ENCODE measurements around the gene PPP1R14B. TPM values are rescaled to one million over a fixed set of nuclear protein-coding genes. Genes with fewer than 3 reads are reported as not detected.

The PPP1R14B gene
- total and polyA plus RNA-seq, 2 of the 13 experiments (the other 11 are each of a cell fraction or from before 2014, with no cell fraction given), result 110 to 148 TPM

DNA sequence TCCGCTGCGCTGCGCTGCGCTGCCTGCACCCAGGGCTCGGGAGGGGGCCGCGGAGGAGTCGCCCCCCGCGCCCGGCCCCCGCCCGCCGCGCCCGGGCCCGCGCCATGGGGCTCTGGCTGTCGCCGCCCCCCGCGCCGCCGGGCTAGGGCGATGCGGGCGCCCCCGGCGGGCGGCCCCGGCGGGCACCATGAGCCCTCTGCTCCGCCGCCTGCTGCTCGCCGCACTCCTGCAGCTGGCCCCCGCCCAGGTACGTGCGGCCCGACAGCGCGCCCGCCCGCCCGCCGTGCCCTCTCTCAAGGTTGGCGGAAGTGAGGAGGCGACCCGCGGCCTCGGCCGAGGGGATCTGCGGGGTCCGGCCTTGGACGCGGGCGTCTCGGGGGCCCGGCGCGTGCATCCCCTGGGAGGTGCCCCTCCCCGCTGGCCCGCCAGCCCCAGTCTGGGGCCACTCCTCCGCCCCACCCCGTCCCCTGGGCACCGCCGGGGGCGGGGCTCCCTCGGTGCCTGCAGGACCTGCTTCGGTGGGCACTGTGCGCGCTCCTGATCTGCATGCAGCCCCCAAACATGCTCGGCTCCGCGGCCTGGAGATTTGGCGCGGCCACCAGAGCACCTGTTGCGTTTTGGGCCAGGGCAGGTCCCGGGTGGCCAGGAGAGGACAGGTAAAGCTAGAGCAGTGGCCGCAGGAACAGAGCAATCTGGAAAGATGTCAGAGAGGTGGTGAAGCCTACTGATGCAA is 11.9 kb downstream of the PPP1R14B start (continued):
- TF ChIP-seq, protein P1, sequence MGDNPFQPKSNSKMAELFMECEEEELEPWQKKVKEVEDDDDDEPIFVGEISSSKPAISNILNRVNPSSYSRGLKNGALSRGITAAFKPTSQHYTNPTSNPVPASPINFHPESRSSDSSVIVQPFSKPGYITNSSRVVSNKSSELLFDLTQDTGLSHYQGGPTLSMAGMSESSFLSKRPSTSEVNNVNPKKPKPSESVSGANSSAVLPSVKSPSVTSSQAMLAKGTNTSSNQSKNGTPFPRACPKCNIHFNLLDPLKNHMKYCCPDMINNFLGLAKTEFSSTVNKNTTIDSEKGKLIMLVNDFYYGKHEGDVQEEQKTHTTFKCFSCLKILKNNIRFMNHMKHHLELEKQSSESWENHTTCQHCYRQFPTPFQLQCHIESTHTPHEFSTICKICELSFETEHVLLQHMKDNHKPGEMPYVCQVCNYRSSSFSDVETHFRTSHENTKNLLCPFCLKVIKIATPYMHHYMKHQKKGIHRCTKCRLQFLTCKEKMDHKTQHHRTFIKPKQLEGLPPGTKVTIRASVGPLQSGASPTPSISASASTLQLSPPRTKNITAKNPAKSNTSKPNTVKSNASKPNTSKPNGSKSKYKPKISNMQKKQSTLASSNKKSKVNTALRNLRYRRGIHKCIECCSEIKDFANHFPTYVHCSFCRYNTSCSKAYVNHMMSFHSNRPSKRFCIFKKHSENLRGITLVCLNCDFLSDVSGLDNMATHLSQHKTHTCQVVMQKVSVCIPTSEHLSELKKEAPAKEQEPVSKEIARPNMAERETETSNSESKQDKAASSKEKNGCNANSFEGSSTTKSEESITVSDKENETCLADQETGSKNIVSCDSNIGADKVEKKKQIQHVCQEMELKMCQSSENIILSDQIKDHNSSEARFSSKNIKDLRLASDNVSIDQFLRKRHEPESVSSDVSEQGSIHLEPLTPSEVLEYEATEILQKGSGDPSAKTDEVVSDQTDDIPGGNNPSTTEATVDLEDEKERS (CRISPR knock-in tag; IDR thresholded peaks at IDR 0.05), result no peak
- TF ChIP-seq, protein P2, sequence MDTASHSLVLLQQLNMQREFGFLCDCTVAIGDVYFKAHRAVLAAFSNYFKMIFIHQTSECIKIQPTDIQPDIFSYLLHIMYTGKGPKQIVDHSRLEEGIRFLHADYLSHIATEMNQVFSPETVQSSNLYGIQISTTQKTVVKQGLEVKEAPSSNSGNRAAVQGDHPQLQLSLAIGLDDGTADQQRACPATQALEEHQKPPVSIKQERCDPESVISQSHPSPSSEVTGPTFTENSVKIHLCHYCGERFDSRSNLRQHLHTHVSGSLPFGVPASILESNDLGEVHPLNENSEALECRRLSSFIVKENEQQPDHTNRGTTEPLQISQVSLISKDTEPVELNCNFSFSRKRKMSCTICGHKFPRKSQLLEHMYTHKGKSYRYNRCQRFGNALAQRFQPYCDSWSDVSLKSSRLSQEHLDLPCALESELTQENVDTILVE (CRISPR knock-in tag; IDR thresholded peaks at IDR 0.05), result no peak
- no peak for TF ChIP-seq SRF (IDR thresholded peaks at IDR 0.05; ENCODE audit: low read depth, low read length)
- TF ChIP-seq MATR3 (CRISPR knock-in tag; IDR thresholded peaks at IDR 0.05), result no peak
- no peak for TF ChIP-seq SALL2 (CRISPR knock-in tag; IDR thresholded peaks at IDR 0.05)
- TF ChIP-seq PHF8 (CRISPR knock-in tag; IDR thresholded peaks at IDR 0.05), result peak; percentile 33; the same call in 1 of the 2 replicates
- TF ChIP-seq SKI (IDR thresholded peaks at IDR 0.05; ENCODE audit: partially characterized antibody), result peak; percentile 44
- no peak for TF ChIP-seq ATAD3A (CRISPR knock-in tag; IDR thresholded peaks at IDR 0.05)
- no peak for TF ChIP-seq TMF1 (CRISPR knock-in tag; IDR thresholded peaks at IDR 0.05; ENCODE audit: low read depth)
- no peak for TF ChIP-seq ZNF703 (CRISPR knock-in tag; IDR thresholded peaks at IDR 0.05; ENCODE audit: borderline replicate concordance)
- no peak for TF ChIP-seq WIZ (CRISPR knock-in tag; IDR thresholded peaks at IDR 0.05)
- no peak for TF ChIP-seq GATAD2A (CRISPR knock-in tag; IDR thresholded peaks at IDR 0.05)
- no peak for TF ChIP-seq DNMT3B (CRISPR knock-in tag; conservative IDR thresholded peaks at IDR 0.05)
- TF ChIP-seq MIER3 (CRISPR knock-in tag; IDR thresholded peaks at IDR 0.05; ENCODE audit: borderline replicate concordance), result no peak
- no peak for TF ChIP-seq ZNF253 (CRISPR knock-in tag; IDR thresholded peaks at IDR 0.05; ENCODE audit: borderline replicate concordance)
- peak; percentile 82 for TF ChIP-seq ELF3 (CRISPR knock-in tag; IDR thresholded peaks at IDR 0.05)
- TF ChIP-seq LCORL (IDR thresholded peaks at IDR 0.05), result no peak
- TF ChIP-seq LCORL (CRISPR knock-in tag; IDR thresholded peaks at IDR 0.05), result no peak; the same call in 1 of the 2 replicates
- no peak for TF ChIP-seq ZNF124 (CRISPR knock-in tag; IDR thresholded peaks at IDR 0.05)
- no peak for TF ChIP-seq ZNF451 (CRISPR knock-in tag; IDR thresholded peaks at IDR 0.05)
- peak; percentile 17; the same call in 1 of the 2 replicates for TF ChIP-seq ZNF788 (CRISPR knock-in tag; IDR thresholded peaks at IDR 0.05; ENCODE audit: borderline replicate concordance)
- TF ChIP-seq MTA3 (CRISPR knock-in tag; IDR thresholded peaks at IDR 0.05), result no peak
- no peak for TF ChIP-seq NFE2L2 (IDR thresholded peaks at IDR 0.05; ENCODE audit: low read length)
- no peak for TF ChIP-seq EP300 (IDR thresholded peaks at IDR 0.05; ENCODE audit: low read depth in 2 of 2, low read length in 2 of 2)
- no peak for TF ChIP-seq EP300 (CRISPR knock-in tag; IDR thresholded peaks at IDR 0.05; ENCODE audit: borderline replicate concordance)
- no peak for TF ChIP-seq ZBTB42 (CRISPR knock-in tag; IDR thresholded peaks at IDR 0.05)
- TF ChIP-seq ZNF841 (CRISPR knock-in tag; IDR thresholded peaks at IDR 0.05; ENCODE audit: borderline replicate concordance), result no peak
- TF ChIP-seq SIN3A (IDR thresholded peaks at IDR 0.05; ENCODE audit: borderline replicate concordance, low read depth, low read length), result no peak
- TF ChIP-seq JUN (CRISPR knock-in tag; IDR thresholded peaks at IDR 0.05), result no peak
- TF ChIP-seq ZNF780A (CRISPR knock-in tag; IDR thresholded peaks at IDR 0.05), result no peak

Measured in HepG2 (cell line).